K562 (cell line): ENCODE results near the gene ELP5. TPM values are rescaled to one million over a fixed set of nuclear protein-coding genes. Genes with fewer than 3 reads are reported as not detected.

Experiments
- ATAC-seq: fragments of 200-7000 bp; cut with Tn5 transposase; 3 replicates; pipeline ENCODE4 v1.9.1; 2020; ENCODE audit warnings: moderate library complexity
- BruUV-seq: library from RNA; stranded (reverse); fragments of 400-500 nt; replicated peaks from 2 replicates; lab custom pipeline; 2021; lab: Mats Ljungman, UMichigan
- CTCF ChIA-PET: fragments of 300-600 bp; formaldehyde crosslinking; extraction: SDS; loops from one replicate; lab custom pipeline; 2021; ENCODE audit warnings: low intra/inter-chr PET ratio; lab: Yijun Ruan, JAX
- POLR2A ChIA-PET: fragments of 300-600, 350-650 bp; sonication (Branson Sonifier 250); formaldehyde crosslinking; extraction: SDS; loops from one replicate; lab custom pipeline; 2021; ENCODE audit warnings: antibody characterized with exemption, inconsistent platforms; lab: Yijun Ruan, JAX
- DNase-seq, 4 experiments: peaks; one replicate each; pipeline versions ENCODE4 v3.0.0 to v3.0.0-alpha.2; 2011 to 2018; ENCODE audit warnings: low spot score in 3 of 4, mixed read lengths in 3 of 4; ENCODE audit errors: extremely low read depth in 1 of 4
- FAIRE-seq: peaks from 2 replicates; lab custom pipeline; 2011; peaks lifted over from hg19 to GRCh38; lab: Jason Lieb, UNC
- H2AFZ ChIP-seq: 2 replicates; pipeline ENCODE4 v1.6.0; 2011; ENCODE audit warnings: low read depth, low read length, control low read depth, inconsistent platforms
- H3K27ac ChIP-seq: fragments of 200-600 bp; 3 replicates; pipeline ENCODE4 v1.8.0; 2011; ENCODE audit warnings: low read depth, mild to moderate bottlenecking, control low read depth, inconsistent platforms, low read length, moderate library complexity, mixed read lengths; ENCODE audit errors: extremely low read depth
- H3K27me3 ChIP-seq, 2 experiments: fragments of 300-600 bp in 1 of 2; 2 replicates in 1 of 2; 3 replicates in 1 of 2; pipeline versions ENCODE4 v1.6.0 to v1.8.0; 2011; ENCODE audit warnings: inconsistent platforms in 2 of 2, low read length in 2 of 2, mild to moderate bottlenecking in 1 of 2, mixed read lengths in 1 of 2, moderate library complexity in 1 of 2; ENCODE audit not compliant: control insufficient read depth in 2 of 2, insufficient read depth in 2 of 2
- H3K36me3 ChIP-seq: fragments of 300-600 bp; 3 replicates; pipeline ENCODE4 v1.8.0; 2011; ENCODE audit warnings: mild to moderate bottlenecking, low read length, inconsistent platforms; ENCODE audit not compliant: control insufficient read depth, insufficient read depth
- H3K4me1 ChIP-seq, 2 experiments: fragments of 200-600 bp in 1 of 2; replicated peaks in 1 of 2; 2 replicates in 1 of 2; 3 replicates in 1 of 2; pipeline versions ENCODE4 v1.5.1 to v1.8.0; 2011; ENCODE audit warnings: inconsistent platforms in 2 of 2, low read length in 2 of 2, mild to moderate bottlenecking in 1 of 2, mixed read lengths in 1 of 2, moderate library complexity in 1 of 2; ENCODE audit not compliant: control insufficient read depth in 2 of 2, insufficient read depth in 2 of 2
- H3K4me2 ChIP-seq: 2 replicates; pipeline ENCODE4 v1.6.1; 2011; ENCODE audit warnings: low read length, control low read depth, inconsistent platforms, mixed read lengths; ENCODE audit not compliant: insufficient read depth
- H3K4me3 ChIP-seq: fragments of 200-600 bp; sonication (generic), shearing (Covaris generic); 2 replicates; pipeline ENCODE4 v1.5.1; 2016; ENCODE audit warnings: control low read depth, inconsistent platforms
- H3K79me2 ChIP-seq: fragments of 200-600 bp; 3 replicates; pipeline ENCODE4 v1.8.0; 2011; ENCODE audit warnings: low read length, inconsistent platforms; ENCODE audit not compliant: control insufficient read depth, insufficient read depth
- H3K9ac ChIP-seq, 2 experiments: 2 replicates each; pipeline versions ENCODE4 v1.6.0 to v1.6.1; 2011; ENCODE audit warnings: low read depth in 2 of 2, low read length in 2 of 2, control low read depth in 1 of 2, inconsistent platforms in 1 of 2, mild to moderate bottlenecking in 1 of 2, mixed read lengths in 1 of 2; ENCODE audit not compliant: insufficient read depth in 1 of 2
- H3K9me1 ChIP-seq: one replicate; pipeline ENCODE4 v1.6.0; 2011; ENCODE audit warnings: inconsistent platforms, mild to moderate bottlenecking, low read length, moderate library complexity; ENCODE audit not compliant: control insufficient read depth, insufficient read depth
- H3K9me3 ChIP-seq: replicated peaks from 2 replicates; pipeline ENCODE4 v1.5.1; 2011; ENCODE audit warnings: low read depth, low read length, inconsistent platforms; ENCODE audit not compliant: control insufficient read depth, insufficient read depth
- H4K20me1 ChIP-seq: replicated peaks from 2 replicates; pipeline ENCODE4 v1.6.1; 2011; ENCODE audit warnings: low read length, inconsistent platforms, mixed read lengths; ENCODE audit not compliant: control insufficient read depth, insufficient read depth
- ARHGAP35 ChIP-seq: fragments of 450-650 bp; IDR thresholded peaks from 2 replicates; pipeline ENCODE4 v1.6.1; 2018; ENCODE audit not compliant: partially characterized antibody
- ETS2 ChIP-seq: IDR thresholded peaks from 2 replicates; pipeline ENCODE4 v1.6.1; 2016; ENCODE audit warnings: borderline replicate concordance, missing genetic modification characterization, mild to moderate bottlenecking, moderate library complexity, missing compliant biosample characterization; ENCODE audit not compliant: poor library complexity, severe bottlenecking
- SUPT5H ChIP-seq: fragments of 450-650 bp; IDR thresholded peaks from 2 replicates; pipeline ENCODE4 v1.6.1; 2016
- ZNF146 ChIP-seq: IDR thresholded peaks from one replicate; pipeline ENCODE4 v1.6.1; 2018; ENCODE audit warnings: missing compliant biosample characterization; ENCODE audit not compliant: unreplicated experiment
- WGBS: fragments of 100-300 bp; shearing (Covaris generic); methylation state at CpG from one replicate; pipeline ENCODE4 v1.1.6; 2016; ENCODE audit warnings: low coverage, mixed read lengths; ENCODE audit not compliant: insufficient coverage; ENCODE audit errors: missing lambda C conversion rate; 5-methylcytosine and 5-hydroxymethylcytosine counted together
- in situ Hi-C: fragments of 300-500 bp; cut with MboI; formaldehyde crosslinking; loops from 4 replicates; pipeline ENCODE4 v1.15.0; 2018; ENCODE audit warnings: inconsistent platforms, mixed read lengths
- intact Hi-C: fragments of 100-400 bp; cut with micrococcal nuclease; formaldehyde crosslinking; loops from 2 replicates; pipeline ENCODE4 v1.14.2; 2022
- polyA plus RNA-seq, 8 experiments: library from polyadenylated mRNA; depleted of rRNA in 4 of 8; stranded (reverse) in 5 of 8; unstranded in 3 of 8; fragments of >200 nt; fragmentation: Nextera tagmentation in 2 of 8; fragmentation: Illumina TruSeq in 1 of 8; extraction: Ambion mirVana in 2 of 8; extraction: Trizol in 1 of 8; gene quantifications; 2 replicates each; pipeline versions ENCODE4 v1.2.1 to v1.2.3, GENCODE V29; 2011 to 2014; ENCODE audit warnings: inconsistent platforms in 1 of 8, missing spikeins in 1 of 8
- total RNA-seq, 7 experiments: library from RNA; depleted of rRNA in 6 of 7; stranded (reverse); fragments of >200 nt in 6 of 7; fragmentation: Illumina TruSeq in 2 of 7; extraction: Trizol in 2 of 7; gene quantifications; 2 replicates each; pipeline versions ENCODE4 v1.2.1 to v1.2.3, GENCODE V29; 2011 to 2021; ENCODE audit warnings: low replicate concordance in 1 of 7
- TF ChIP-seq, protein P1 (sequence below): sonication (generic); formaldehyde crosslinking; IDR thresholded peaks from 2 replicates; pipeline ENCODE4 v1.9.0; 2022; ENCODE audit warnings: mild to moderate bottlenecking, missing genetic modification reagents

ELP5 gene
- total and polyA plus RNA-seq, 9 of the 15 experiments (the other 6 are each of a cell fraction or from before 2014, with no cell fraction given) = 25.7 to 77.9 (median 52.9) TPM

DNA sequence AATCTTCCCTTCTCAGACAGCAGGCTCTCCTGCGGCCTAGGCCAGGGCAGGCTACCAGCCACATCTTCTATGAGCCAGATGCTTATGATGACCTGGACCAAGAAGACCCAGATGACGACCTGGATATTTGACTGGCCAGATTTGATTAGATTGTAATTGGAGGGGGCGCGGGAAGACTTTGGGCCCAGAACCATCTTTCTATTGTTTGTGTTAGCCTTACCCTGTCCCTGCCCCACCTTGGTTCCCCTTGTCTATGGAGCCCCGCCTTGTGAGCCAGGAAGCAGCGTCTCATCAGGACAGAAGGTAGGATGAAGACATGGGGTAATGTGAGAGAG lies 7.5 kb downstream of the ELP5 start:
- Histone ChIP-seq H3K4me1 (peaks cover 8 to 35% of the 10 kb centered on the region in 2 experiments; a peak in 4 of 5 replicates), H2AFZ (no peak overlapping the region), H3K27me3 (no peaks in the 10 kb centered on the region), H3K9me3 (no peaks in the 10 kb centered on the region), H3K27ac (no peak overlapping the region), H3K4me3 (no peak overlapping the region), H3K79me2 (no peaks in the 10 kb centered on the region), H3K9ac (no peak overlapping the region), H4K20me1 (no peaks in the 10 kb centered on the region), H3K4me2 (no peak overlapping the region), H3K36me3 (peaks cover 52% of the 10 kb centered on the region; the same call in 2 of the 3 replicates), H3K9me1 (no peaks in the 10 kb centered on the region)
- BruUV-seq = no TSS peak
- FAIRE-seq = no peak
- intact Hi-C loops = no loop called here
- POLR2A ChIA-PET = interaction anchor here (0.6 to 1.6 kb wide), 4 partner anchors 8 to 651 kb away, joined by 3 to 10 read pairs (median 4); partner anchors contain the start of genes CTDNEP1 and GABARAP
- in situ Hi-C loops = no loop called here
- WGBS = 91% methylated on average over 6 of the region's 6 CpGs
- TF ChIP-seq, protein P1, sequence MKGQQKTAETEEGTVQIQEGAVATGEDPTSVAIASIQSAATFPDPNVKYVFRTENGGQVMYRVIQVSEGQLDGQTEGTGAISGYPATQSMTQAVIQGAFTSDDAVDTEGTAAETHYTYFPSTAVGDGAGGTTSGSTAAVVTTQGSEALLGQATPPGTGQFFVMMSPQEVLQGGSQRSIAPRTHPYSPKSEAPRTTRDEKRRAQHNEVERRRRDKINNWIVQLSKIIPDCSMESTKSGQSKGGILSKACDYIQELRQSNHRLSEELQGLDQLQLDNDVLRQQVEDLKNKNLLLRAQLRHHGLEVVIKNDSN (CRISPR knock-in tag) = no peak
- TF ChIP-seq ARHGAP35 = no peak
- no peak for TF ChIP-seq ETS2
- ATAC-seq = no peak
- CTCF ChIA-PET = no interaction called here
- no peak for DNase-seq

GRCh38 chr17:7260151-7260550 lies 8.1 kb downstream of the ELP5 start:
- in situ Hi-C loops = no loop called here
- Histone ChIP-seq H4K20me1 (no peaks in the 10 kb centered on the region), H3K9ac (no peak overlapping the region; a peak in 1 of 4 replicates), H3K4me3 (no peak overlapping the region), H3K4me1 (peaks cover 10 to 35% of the 10 kb centered on the region in 2 experiments; a peak in 4 of 5 replicates), H3K9me1 (no peaks in the 10 kb centered on the region), H3K79me2 (no peaks in the 10 kb centered on the region), H3K36me3 (peaks cover 47% of the 10 kb centered on the region; the same call in 2 of the 3 replicates), H2AFZ (no peak overlapping the region), H3K4me2 (no peak overlapping the region), H3K27ac (no peak overlapping the region), H3K27me3 (no peaks in the 10 kb centered on the region), H3K9me3 (no peaks in the 10 kb centered on the region)
- TF ChIP-seq ZNF146 (CRISPR knock-in tag) = no peak
- 0 out of 2 replicates have a peak, but pooled peaks have one; percentile 46 for TF ChIP-seq SUPT5H
- BruUV-seq = no TSS peak
- ChIA-PET CTCF (no interaction called here), POLR2A (interaction anchor here (0.6 to 1.6 kb wide), 4 partner anchors 9 to 651 kb away, joined by 3 to 10 read pairs (median 4); partner anchors contain the start of genes CTDNEP1 and GABARAP)
- no peak for FAIRE-seq
- intact Hi-C loops = no loop called here
- DNase-seq = no peak
- ATAC-seq = no peak
- 100% methylated on average over 2 of the region's 4 CpGs for WGBS
